GM19463 (cell line): Measurements from ENCODE around the gene FAM111A.

Experiments
- ATAC-seq: cut with Tn5 transposase; IDR thresholded peaks from one replicate; pipeline ENCODE4 v1.9.1; 2021; ENCODE audit warnings: mild to moderate bottlenecking, moderate library complexity; ENCODE audit not compliant: unreplicated experiment

Gene FAM111A

DNA sequence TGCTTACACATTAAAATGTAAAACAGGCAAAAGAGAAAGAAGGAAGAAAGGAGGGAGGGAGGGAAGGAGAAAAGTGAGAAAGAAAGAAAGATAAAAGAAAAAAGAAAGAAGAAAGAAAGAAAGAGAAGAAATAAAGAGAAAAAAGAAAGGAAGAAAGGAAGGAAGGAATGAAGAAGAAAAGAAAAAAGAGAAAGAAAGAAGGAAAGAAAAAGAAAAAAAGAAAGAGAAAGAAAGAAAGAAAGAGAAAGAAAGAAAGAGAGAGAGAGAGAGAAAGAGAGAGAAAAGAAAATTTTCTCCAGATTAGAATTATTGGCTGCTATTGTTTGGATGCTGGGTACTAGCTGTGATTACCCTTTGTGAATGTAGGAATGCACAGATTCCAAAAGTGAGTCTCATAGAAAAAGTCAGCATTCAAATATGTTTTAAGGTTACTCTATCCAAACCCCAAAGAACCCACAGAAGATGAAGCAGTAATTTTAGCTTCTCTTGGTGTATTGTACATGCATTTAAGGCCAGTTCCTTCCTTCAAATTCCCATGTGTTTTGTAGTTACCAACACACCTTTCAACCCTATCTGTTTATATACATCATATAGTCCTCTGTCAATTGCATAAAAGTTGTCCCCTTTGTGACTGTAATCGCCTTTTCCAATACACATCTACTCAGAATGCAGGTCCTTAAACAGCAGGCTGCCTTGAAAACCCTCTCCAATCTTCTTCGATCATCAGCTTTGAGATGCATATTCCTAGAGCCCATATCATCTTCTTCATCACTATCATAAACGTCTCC lies 789 bp upstream of the FAM111A start:
- no peak for ATAC-seq

DNA sequence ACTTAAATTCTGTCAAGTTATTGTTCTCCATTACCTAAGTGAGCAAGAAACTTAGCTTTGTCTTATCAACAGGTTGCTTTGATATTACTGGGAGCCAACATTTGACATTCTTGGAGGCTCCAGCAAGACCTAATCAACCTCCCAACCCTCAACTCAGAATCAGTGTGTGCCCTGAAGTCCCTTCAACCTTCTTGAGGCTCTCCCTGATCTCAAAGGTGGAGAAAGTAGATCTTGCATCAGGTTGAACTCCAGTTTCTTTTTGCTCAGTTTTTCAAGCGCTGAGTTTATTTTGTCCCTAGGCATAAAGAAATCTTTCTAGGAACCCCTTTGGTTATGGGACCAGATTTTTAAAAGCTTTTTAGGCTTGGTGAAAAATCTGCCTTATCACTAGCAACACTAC lies 1.4 kb downstream of the FAM111A start:
- ATAC-seq, result no peak

DNA sequence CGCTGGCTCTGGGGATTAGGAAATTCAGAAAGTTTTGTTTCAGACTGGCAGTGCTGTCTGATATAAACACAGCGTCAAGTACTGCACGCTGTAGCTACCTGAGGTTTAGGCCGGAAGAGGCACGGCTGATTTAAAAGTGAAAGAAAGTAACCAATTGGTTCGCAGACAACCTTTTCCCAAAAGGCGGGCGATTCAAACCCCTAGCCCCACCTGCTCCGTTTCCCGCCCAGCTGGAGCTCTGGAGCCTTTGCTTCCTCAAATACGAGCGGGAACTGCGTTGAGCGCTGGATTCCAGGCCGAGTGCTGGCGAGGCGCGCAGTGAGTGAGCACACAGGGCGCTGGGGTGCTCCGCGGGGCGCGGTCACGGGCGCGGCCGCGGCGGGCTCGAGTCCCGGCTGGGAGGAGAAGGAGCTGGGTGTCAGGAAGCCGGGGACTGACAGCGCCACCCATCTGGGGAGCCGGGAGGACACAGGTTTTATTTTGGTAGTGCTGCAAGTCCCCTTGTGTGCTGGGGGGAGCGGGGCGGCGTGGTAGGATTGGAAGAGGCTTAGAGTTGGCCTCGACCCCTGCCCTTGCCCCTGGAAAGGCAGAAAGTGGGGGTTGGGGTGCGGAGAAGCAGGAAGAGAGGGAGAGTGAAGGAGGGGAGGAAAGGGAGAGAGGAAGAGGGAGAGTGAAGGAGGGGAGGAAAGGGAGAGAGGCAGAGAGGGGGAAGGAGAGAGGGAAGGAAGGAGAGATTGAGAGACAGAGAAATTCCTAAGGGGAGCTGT lies 2.1 kb downstream of the FAM111A start:
- ATAC-seq, result peak; percentile 53

DNA sequence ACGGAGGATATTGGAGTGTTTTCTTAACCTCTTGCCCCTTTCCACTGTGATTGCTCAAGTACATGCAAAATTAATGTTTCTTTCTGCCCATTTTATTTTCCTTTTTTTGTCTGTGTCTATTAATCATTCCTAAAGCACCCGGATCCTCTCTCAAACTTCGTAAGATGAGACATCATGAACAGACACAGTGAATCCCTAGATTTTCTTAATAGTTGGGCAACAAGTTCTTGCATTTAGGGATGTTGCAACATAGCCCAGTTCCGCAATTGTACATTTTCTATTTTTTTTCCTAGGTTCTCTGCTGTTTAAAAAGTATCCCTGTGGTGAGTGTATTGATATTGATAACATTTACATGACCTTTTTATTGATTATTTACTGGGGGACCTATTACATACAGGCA lies 2.9 kb downstream of the FAM111A start:
- no peak for ATAC-seq

DNA sequence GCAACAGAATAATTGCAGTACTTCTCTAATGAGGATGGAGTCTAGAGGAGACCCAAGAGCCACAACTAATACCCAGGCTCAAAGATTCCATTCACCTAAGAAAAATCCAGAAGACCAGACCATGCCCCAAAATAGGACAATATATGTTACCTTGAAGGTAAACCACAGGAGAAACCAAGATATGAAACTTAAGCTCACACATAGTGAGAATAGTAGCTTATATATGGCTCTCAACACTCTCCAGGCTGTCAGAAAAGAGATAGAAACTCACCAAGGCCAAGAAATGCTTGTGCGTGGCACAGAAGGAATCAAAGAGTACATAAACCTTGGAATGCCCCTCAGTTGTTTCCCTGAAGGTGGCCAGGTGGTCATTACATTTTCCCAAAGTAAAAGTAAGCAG lies 9.1 kb downstream of the FAM111A start:
- peak; percentile 44 for ATAC-seq

DNA sequence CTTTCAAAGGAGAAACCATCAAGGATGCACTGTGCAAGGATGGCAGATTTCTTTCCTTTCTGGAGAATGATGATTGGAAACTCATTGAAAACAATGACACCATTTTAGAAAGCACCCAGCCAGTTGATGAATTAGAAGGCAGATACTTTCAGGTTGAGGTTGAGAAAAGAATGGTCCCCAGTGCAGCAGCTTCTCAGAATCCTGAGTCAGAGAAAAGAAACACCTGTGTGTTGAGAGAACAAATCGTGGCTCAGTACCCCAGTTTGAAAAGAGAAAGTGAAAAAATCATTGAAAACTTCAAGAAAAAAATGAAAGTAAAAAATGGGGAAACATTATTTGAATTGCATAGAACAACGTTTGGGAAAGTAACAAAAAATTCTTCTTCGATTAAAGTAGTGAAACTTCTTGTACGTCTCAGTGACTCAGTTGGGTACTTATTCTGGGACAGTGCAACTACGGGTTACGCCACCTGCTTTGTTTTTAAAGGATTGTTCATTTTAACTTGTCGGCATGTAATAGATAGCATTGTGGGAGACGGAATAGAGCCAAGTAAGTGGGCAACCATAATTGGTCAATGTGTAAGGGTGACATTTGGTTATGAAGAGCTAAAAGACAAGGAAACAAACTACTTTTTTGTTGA lies 9.8 kb downstream of the FAM111A start:
- peak; percentile 81 for ATAC-seq

DNA sequence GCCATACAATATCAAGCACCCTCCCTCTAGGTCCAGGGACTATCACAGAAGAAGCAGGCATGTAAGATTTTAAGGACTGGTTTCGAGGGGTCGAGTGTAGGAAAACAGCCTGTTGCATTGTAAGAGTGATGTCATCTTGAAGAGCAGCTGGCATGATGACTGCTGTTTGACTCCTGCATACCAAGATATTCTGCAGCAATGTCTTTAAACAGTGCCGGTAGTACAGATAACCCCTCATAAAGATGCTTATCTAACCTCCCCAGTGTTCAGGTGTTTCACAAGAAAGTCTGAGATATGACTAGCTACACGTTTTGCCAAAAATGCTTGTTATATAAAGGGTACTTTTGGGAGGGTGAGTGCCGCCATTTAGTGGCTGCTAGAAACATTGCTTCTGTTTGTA lies 12.0 kb downstream of the FAM111A start:
- no peak for ATAC-seq

DNA sequence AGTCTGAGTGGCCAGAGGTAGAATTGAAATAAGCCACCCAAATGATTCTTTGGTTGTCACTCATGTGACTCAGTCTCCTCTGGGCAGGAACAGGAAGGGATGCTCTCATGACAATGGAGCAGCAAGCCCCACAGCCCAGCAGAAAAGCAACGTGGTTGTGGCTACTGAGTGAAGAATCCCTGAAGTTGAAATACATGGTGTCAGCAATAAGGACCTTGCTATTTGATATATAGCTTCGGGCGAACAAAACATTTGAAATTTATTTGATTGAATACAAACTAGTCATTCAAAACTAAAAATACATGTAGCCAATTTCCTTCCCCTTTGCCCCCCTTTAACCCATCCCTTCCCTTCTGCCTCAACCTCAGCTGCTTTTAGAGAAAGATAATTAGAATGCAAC lies 14.8 kb downstream of the FAM111A start:
- ATAC-seq, result no peak

DNA sequence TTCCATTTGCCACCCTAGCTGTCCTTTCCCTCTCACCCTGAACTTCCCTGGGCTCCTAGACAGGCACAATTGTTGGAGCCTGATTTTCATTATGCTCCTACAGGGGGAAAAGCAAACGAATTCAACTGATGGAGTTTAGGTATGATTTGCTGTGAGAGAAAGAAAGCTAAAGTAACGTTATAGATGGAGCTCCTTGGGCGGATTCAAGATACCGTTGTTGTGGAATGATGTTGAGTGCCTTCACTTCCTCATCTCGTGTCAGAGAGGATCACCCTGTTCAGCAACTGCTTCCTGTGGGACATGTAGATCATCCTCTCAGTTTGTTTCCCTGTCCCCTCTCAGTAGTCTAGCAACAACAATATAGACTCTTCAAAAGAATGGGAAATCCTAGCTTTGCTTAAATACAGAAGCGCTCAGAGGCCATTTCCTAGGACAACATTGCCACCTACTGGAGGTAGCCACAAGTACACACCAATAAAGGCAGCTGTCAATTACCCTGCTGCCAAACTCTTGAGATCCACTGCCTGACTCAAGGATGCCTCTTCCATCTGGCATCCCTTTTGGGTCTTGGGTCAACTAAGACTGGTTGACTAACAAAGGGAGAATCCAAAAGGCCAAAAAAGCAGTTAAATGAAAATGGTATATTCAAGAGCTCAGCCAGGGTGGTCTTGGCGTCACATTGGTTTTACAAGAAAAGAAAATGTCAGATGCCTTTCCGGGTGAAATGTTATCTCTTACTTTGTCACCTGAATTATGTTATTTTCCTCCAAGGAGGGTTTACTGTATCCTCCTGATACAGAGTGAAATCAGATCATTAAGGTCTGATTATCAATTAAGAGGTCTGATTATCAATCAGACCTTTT lies 15.8 kb downstream of the FAM111A start:
- peak; percentile 91 for ATAC-seq

DNA sequence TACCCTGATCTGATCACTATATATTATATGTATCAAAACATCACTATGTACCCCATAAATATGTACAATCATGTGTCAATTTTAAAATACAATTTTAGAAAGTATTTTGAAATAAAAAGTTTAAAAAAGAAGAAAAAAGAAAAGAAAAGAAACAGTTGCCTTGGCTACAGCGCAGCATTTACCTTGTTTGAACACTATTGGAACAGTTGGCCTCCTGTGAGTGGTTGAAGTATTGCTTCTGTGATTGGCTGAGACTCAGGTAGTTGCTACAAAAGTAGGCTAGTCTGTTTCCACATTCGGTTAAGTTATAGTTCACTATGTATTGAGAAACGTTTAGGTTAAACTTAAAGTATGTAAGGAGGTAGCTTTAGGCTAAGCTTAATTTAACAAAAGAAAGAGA lies 21.4 kb downstream of the FAM111A start:
- no peak for ATAC-seq

DNA sequence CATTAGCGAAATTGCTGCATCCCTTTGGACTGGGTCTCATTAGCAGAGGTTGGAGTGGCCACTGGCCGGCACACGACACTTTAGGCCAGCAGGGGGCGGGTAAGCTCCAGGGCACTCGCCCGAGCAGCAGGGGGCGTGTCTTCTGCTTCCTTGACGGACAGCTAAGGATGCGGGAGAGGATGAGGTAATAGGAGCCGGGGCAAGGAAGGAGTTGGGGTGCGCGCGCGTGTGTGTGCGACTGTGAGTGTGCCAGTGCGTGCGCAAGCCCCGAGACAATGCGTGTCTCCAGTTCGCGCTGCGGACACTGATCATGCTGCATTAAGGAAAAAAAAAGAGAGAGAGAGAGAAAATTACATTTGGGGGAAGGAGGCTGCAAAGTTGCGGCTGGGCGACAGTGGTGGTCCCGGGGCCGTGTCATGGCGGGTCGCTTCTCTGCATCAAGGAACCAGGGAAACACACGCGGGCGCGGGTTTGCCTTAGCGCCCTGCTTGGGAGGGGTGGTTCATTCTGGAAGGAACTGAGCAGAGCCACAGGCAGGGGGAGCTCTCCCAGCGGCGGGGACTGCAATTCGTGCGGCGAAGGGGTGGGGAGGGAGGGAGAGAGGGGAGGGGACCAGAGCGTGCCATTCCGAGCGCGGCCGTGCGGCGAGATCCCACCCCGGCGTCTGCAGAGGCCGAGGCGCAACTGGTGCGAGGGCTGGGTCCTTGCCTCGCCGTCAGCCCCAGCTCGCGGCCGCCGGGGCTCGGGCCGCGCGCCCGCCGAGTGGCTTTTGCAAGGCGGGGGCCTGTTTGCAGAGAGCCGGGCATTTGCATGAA lies 29.1 kb downstream of the FAM111A start, which contains the start of gene DTX4:
Gene DTX4, plus strand, starts transcription at position 625 of the 815 bp plus-strand sequence. CDS start 464 bp downstream, outside the sequence.
- peak; percentile 62 for ATAC-seq

DNA sequence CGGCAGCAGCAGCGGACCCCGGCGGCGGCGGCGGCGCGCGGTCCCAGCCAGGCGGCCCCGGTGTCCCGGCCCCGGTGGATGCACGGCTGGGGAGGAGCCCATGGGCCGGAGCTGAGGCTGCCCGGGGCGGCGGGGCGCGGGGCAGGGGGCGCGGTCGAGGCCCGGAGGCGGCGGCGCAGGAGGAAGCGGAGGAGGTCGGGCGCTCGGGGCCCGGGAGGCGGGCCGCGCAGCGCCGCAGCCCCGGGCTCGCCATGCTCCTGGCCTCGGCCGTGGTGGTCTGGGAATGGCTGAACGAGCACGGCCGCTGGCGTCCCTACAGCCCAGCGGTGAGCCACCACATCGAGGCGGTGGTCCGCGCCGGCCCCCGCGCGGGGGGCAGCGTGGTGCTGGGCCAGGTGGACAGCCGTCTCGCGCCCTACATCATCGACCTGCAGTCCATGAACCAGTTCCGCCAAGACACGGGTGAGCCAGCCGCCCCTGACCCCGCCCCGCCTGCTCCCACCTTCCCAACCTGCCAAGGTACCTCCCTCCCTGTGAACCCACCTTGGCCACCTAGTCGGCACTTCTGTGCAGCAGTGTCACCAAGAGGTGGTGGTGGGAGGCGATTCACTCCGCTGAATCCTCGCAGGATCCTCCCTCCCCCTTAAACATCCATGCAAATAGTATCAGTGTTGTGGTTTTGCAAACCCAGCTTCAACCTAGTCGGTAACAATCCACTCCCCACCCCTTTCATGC lies 29.9 kb downstream of the FAM111A start:
- peak; percentile 24 for ATAC-seq

DNA sequence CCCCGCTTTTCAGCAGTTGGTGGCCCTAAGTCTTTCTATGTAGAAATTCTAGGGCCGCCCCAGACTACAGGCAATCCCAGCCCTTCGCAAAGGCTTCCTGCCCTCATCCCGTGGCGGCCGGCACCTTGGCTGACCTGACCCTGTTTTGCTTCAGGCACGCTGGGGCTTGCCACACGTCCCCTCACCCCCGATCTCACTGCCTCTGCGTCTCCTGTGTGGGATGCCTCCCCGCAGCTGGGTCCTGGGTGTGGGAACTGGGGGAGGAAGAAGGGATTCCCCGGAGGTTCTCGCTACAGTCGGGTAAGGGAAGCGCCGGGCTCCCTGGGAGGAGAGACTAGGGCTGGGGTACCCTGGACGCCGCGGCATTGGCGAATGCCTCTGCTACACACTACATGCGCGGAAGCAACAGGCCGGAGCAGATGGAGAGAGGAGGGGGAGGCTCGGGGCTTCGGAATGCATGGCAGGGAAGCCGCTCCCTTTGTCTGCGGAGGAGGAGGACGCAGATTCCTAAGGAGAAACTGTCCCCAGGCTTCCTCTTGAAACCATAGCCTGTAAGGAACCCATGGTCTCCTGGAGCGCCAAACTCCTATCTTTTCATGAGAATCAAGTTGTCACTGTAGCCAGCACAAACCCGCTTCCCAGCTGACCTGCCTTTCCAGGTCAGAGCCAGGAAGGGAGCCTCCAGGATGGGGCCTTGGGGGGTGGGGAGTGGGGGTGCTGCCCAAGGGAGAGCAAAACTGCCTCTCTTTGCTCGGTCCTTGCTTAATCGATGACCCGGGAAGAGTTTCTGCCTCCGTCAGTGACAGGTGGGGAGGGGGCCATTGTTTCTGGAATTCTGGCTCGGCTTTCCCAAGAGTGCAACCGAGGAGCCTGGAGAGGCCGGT lies 30.7 kb downstream of the FAM111A start:
- no peak for ATAC-seq

DNA sequence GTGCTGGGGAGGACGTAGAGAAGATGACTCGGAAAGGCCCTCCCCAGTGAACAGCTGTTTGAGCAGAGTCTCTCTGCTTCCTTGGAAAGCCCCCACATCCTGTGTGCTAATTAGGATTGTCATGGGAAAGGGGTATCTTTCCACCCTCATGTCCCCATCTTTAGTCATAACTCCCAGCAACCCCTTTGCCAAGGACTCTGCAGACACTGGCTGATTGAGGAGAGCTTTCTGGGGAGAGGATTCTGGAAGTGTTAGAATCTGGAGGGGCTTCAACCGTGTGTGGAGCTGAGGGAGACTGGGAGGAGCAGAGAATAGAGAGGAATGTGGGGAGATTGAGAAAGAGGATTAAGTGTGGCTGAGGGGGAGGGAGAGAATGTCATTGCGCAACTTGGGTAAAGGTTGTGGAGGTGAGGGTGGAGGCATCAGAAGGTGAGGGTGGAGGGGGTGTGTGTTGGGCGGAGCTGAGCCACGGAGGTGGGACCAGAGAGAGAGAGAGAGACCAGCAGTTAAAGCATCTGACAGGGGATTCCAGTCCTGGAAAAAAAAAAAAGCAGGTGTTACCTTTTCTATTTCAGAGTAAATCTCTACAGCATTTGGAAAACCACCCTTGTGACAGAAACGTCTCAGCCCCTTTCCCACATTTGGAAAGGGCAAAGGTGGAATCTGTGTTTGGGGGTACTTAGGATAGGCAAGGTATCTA lies 31.5 kb downstream of the FAM111A start:
- ATAC-seq, result no peak

DNA sequence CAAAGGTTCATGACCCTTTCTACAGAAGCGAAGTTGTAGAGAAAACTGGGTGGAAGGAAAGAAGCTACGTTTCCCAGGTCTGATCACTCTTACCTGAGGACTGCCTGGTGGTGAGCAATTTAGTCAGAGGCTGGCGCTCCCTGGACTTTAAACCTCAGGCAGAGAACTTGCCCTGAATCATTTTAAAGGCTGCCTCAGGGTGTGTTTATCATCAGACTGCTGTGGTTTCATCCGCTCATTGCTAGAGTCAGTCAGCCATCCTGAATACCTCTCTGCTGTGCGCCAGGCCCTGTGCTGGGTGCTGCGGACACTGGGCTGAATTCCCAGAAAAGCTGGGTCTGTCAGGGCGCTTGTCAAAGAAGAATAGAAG lies 32.0 kb downstream of the FAM111A start:
- ATAC-seq, result no peak

DNA sequence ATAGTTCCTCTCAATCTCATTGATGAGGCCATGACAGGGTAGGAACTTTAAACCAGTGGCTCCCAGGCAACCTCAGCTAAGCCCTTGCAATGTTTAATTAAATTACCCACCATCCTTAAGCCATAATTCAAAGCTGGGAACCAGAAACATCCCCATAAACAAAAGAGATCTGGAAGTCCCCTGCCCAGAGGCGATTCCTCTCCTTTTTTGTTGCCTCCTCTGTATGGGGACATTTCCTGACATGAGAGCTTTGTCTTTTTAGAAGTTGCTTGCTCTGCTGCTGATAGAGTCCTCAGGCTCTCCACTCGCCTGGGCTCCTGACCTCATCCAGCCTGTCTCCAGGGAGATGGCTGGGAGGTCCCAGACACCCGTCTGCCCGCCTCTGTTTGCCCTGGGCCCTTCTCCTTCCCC lies 32.4 kb downstream of the FAM111A start:
- ATAC-seq, result no peak

DNA sequence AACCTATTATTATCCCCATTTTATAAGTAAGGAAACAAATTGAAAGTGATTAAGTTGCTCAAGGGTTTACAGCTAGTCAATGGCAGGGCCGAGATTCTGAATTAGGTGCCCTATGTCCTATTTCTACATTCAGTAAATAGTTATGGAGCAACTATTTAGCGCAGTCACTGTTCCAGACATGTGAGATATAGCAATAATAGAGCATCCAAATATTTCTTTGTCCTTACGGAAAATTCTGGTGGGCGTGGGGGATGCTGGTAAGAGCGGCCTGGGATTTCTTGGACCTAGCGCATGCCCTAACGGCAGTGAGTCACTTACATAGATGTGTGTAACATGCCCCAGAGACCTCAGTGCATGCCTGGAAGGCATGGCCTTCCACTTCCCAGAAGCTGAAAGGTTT lies 33.7 kb downstream of the FAM111A start:
- ATAC-seq, result no peak

DNA sequence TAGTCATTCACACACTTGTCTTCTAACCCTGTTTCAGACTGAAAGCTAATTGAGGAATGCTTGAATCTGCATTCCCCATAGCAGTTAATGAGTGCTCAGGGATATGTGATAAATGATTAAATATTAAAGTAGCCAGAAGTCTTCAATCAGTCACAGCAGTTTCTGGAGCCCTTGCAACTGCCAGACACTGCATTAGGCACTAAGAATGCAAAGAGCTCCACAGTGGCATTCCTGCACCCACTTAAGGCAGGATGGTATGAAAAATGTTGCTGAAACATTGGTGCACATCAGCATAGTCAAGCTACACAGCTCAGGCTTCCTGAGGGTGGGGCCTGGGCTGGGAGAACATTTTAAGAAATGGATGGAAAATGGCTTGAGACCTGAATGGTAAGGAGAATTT lies 35.7 kb downstream of the FAM111A start:
- ATAC-seq, result no peak
